NCI-H2196 treated with DMSO at 0.1 percent for 48 hours (cell line): ENCODE results near the gene LTK.

Experiments
- DNase-seq: peaks from one replicate; lab custom pipeline; 2025; ENCODE audit not compliant: unreplicated experiment; lab: John Stamatoyannopoulos, UW

The LTK gene

GRCh38 chr15:41530363-41530956 is 16.8 kb upstream of the LTK start:
- no peak for DNase-seq

GRCh38 chr15:41523097-41523496 is 9.5 kb upstream of the LTK start:
- no peak for DNase-seq

GRCh38 chr15:41521614-41522013 is 8.0 kb upstream of the LTK start:
- DNase-seq: no peak

GRCh38 chr15:41520636-41521035 is 7.0 kb upstream of the LTK start:
- no peak for DNase-seq

- no peak for DNase-seq
Measured at GRCh38 chr15:41517895-41518449, 4.3 kb upstream of the LTK start.

- no peak for DNase-seq
Measured at GRCh38 chr15:41512940-41513505, 604 bp downstream of the LTK start.

- no peak for DNase-seq
Measured at GRCh38 chr15:41512512-41512939, 1.1 kb downstream of the LTK start.

- no peak for DNase-seq
Measured at GRCh38 chr15:41511899-41512369, 1.7 kb downstream of the LTK start.

GRCh38 chr15:41511331-41511898 is 2.2 kb downstream of the LTK start:
- DNase-seq: no peak

GRCh38 chr15:41510728-41511127 is 2.9 kb downstream of the LTK start:
- no peak for DNase-seq

GRCh38 chr15:41507820-41508290 is 5.8 kb downstream of the LTK start:
- DNase-seq: peak; percentile 15

- no peak for DNase-seq
Measured at GRCh38 chr15:41506796-41507341, 6.8 kb downstream of the LTK start.

GRCh38 chr15:41505776-41506175 is 7.9 kb downstream of the LTK start:
- DNase-seq: no peak

GRCh38 chr15:41504751-41505492 is 8.7 kb downstream of the LTK start:
- DNase-seq: no peak

GRCh38 chr15:41503669-41504010 is 10.0 kb downstream of the LTK start:
- DNase-seq: no peak

GRCh38 chr15:41502795-41503668 is 10.6 kb downstream of the LTK start:
- DNase-seq: no peak

- no peak for DNase-seq
Measured at GRCh38 chr15:41501931-41502794, 11.5 kb downstream of the LTK start.

- DNase-seq: no peak
Measured at GRCh38 chr15:41501191-41501917, 12.3 kb downstream of the LTK start.
